H1 (cell line): ENCODE results near the gene FOXK1. TPM values are rescaled to one million over a fixed set of nuclear protein-coding genes. Genes with fewer than 3 reads are reported as not detected.

Experiments used
- NRF1 ChIP-seq: IDR thresholded peaks from 2 replicates; pipeline ENCODE4 v1.6.1; 2011; ENCODE audit warnings: mild to moderate bottlenecking, low read depth, low read length, improper control_type of control experiment
- SAP30 ChIP-seq: fragments of 300-600 bp; sonication (generic); IDR thresholded peaks from 2 replicates; pipeline ENCODE4 v1.7.1; 2012; ENCODE audit warnings: low read length, moderate library complexity, mild to moderate bottlenecking, inconsistent platforms; ENCODE audit not compliant: insufficient read depth, insufficient replicate concordance
- polyA plus RNA-seq, 7 experiments: library from polyadenylated mRNA; depleted of rRNA in 3 of 7; stranded (reverse) in 5 of 7; unstranded in 2 of 7; fragments of >200 nt in 5 of 7; fragments of 200-250 nt in 2 of 7; gene quantifications; 1 replicate in 5 of 7; 2 replicates in 1 of 7; 4 replicates in 1 of 7; pipeline versions ENCODE4 v1.2.1 to v1.2.3, GENCODE V29; 2011 to 2013; ENCODE audit warnings: missing spikeins in 2 of 7, mixed read lengths in 2 of 7
- total RNA-seq: library from RNA; stranded (reverse); fragmentation: NEBNext Ultra II Directional; extraction: Animal tissue kit (Norgen Biotek cat#: 25700); gene quantifications from 2 replicates; pipeline ENCODE4 v1.2.1, GENCODE V29; 2021

FOXK1 gene
- total and polyA plus RNA-seq, 2 of the 8 experiments (the other 6 are each of a cell fraction or from before 2014, with no cell fraction given), result 2.0 to 8.5 TPM

- no peak for TF ChIP-seq NRF1
- TF ChIP-seq SAP30, result no peak
Measured at GRCh38 chr7:4768597-4769569, 86.8 kb downstream of the FOXK1 start (continued).
